ENCODE data around the gene OR9G4.

GRCh38 chr11:56700914-56701485 is 47.5 kb downstream of the OR9G4 start:
- TF ChIP-seq USF2 (IDR thresholded peaks at IDR 0.05; ENCODE audit: low read depth, low read length) = no peak
- TF ChIP-seq RAD21 (IDR thresholded peaks at IDR 0.05; ENCODE audit: low read length) = no peak
- no peak for TF ChIP-seq POLR2A (IDR thresholded peaks at IDR 0.05; ENCODE audit: low read depth, low read length)
- TF ChIP-seq, protein P1, sequence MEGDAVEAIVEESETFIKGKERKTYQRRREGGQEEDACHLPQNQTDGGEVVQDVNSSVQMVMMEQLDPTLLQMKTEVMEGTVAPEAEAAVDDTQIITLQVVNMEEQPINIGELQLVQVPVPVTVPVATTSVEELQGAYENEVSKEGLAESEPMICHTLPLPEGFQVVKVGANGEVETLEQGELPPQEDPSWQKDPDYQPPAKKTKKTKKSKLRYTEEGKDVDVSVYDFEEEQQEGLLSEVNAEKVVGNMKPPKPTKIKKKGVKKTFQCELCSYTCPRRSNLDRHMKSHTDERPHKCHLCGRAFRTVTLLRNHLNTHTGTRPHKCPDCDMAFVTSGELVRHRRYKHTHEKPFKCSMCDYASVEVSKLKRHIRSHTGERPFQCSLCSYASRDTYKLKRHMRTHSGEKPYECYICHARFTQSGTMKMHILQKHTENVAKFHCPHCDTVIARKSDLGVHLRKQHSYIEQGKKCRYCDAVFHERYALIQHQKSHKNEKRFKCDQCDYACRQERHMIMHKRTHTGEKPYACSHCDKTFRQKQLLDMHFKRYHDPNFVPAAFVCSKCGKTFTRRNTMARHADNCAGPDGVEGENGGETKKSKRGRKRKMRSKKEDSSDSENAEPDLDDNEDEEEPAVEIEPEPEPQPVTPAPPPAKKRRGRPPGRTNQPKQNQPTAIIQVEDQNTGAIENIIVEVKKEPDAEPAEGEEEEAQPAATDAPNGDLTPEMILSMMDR (conservative IDR thresholded peaks at IDR 0.05; ENCODE audit: low read depth, low read length) = no peak
- no peak for TF ChIP-seq CEBPB (IDR thresholded peaks at IDR 0.05; ENCODE audit: low read depth, low read length)
- no peak for TF ChIP-seq RFX5 (IDR thresholded peaks at IDR 0.05; ENCODE audit: low read depth, low read length)
- TF ChIP-seq SMC3 (IDR thresholded peaks at IDR 0.05; ENCODE audit: low read depth, low read length) = no peak
- no peak for TF ChIP-seq MAZ (IDR thresholded peaks at IDR 0.05; ENCODE audit: borderline replicate concordance, low read depth, low read length)
- no peak for TF ChIP-seq MAFK (IDR thresholded peaks at IDR 0.05; ENCODE audit: low read depth, low read length)
- no peak for TF ChIP-seq BHLHE40 (IDR thresholded peaks at IDR 0.05; ENCODE audit: low read depth, low read length)
- TF ChIP-seq MXI1 (IDR thresholded peaks at IDR 0.05; ENCODE audit: borderline replicate concordance, low read depth, low read length) = no peak
- TF ChIP-seq, protein P2, sequence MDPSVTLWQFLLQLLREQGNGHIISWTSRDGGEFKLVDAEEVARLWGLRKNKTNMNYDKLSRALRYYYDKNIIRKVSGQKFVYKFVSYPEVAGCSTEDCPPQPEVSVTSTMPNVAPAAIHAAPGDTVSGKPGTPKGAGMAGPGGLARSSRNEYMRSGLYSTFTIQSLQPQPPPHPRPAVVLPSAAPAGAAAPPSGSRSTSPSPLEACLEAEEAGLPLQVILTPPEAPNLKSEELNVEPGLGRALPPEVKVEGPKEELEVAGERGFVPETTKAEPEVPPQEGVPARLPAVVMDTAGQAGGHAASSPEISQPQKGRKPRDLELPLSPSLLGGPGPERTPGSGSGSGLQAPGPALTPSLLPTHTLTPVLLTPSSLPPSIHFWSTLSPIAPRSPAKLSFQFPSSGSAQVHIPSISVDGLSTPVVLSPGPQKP (IDR thresholded peaks at IDR 0.05; ENCODE audit: borderline replicate concordance, low read depth, low read length) = no peak
- no peak for TF ChIP-seq CHD1 (IDR thresholded peaks at IDR 0.05; ENCODE audit: low read depth, low read length)

Measured in IMR-90 (cell line).